ENCODE measurements around the gene RBM39.

Gene RBM39

GRCh38 chr20:35743693-35744491 lies 1.8 kb upstream of the RBM39 start:
- no peak for DNase-seq (ENCODE audit: low read depth)
- H3K4me3 ChIP-seq (ENCODE audit: low read length), result no peak overlapping the region
- no peak for TF ChIP-seq CTCF (IDR thresholded peaks at IDR 0.05; ENCODE audit: insufficient read depth, low read depth, low read length, missing control alignments)

GRCh38 chr20:35742741-35743523 lies 872 bp upstream of the RBM39 start:
- no peak for TF ChIP-seq CTCF (IDR thresholded peaks at IDR 0.05; ENCODE audit: insufficient read depth, low read depth, low read length, missing control alignments)
- peak overlapping the region; percentile 93 for H3K4me3 ChIP-seq (ENCODE audit: low read length)
- DNase-seq (ENCODE audit: low read depth), result no peak

GRCh38 chr20:35739294-35740163 lies 2.5 kb downstream of the RBM39 start:
- peak; percentile 62 for DNase-seq (ENCODE audit: low read depth)
- H3K4me3 ChIP-seq (ENCODE audit: low read length), result peak overlapping the region; percentile 99
- TF ChIP-seq CTCF (IDR thresholded peaks at IDR 0.05; ENCODE audit: insufficient read depth, low read depth, low read length, missing control alignments), result peak; percentile 32

- no peak for DNase-seq (ENCODE audit: low read depth)
Observed at GRCh38 chr20:35738410-35739179, 3.5 kb downstream of the RBM39 start.

GRCh38 chr20:35737865-35738333 lies 4.2 kb downstream of the RBM39 start:
- no peak overlapping the region for H3K4me3 ChIP-seq (ENCODE audit: low read length)
- no peak for TF ChIP-seq CTCF (IDR thresholded peaks at IDR 0.05; ENCODE audit: insufficient read depth, low read depth, low read length, missing control alignments)
- DNase-seq (ENCODE audit: low read depth), result no peak

More at GRCh38 chr20:35738410-35739179, 3.5 kb downstream of the RBM39 start:
- H3K4me3 ChIP-seq (ENCODE audit: low read length), result peak overlapping the region; percentile 5
- TF ChIP-seq CTCF (IDR thresholded peaks at IDR 0.05; ENCODE audit: insufficient read depth, low read depth, low read length, missing control alignments), result no peak

Measured in epithelial cell of esophagus (primary cell).